Stimulated activated CD4-positive, alpha-beta T cell treated with anti-CD3 and anti-CD28 coated beads, TNF-alpha, amount 100 ng/mL, for 4 hours (primary cell): Measurements from ENCODE around the gene TSC1.

Experiments used
- DNase-seq, 3 experiments: peaks; one replicate each; pipeline ENCODE4 v3.0.0-alpha.2; 2020; ENCODE audit warnings: low read depth in 3 of 3

The TSC1 gene

GRCh38 chr9:132863096-132863495, 81.3 kb downstream of the TSC1 start:
- DNase-seq: no peak

- no peak for DNase-seq
Observed at GRCh38 chr9:132862533-132862932, 81.9 kb downstream of the TSC1 start.

- DNase-seq: no peak
Observed at GRCh38 chr9:132861666-132862065, 82.8 kb downstream of the TSC1 start.

GRCh38 chr9:132858751-132859150, 85.7 kb downstream of the TSC1 start:
- DNase-seq: no peak

- no peak for DNase-seq
Observed at GRCh38 chr9:132857616-132858342, 86.6 kb downstream of the TSC1 start.

DNA sequence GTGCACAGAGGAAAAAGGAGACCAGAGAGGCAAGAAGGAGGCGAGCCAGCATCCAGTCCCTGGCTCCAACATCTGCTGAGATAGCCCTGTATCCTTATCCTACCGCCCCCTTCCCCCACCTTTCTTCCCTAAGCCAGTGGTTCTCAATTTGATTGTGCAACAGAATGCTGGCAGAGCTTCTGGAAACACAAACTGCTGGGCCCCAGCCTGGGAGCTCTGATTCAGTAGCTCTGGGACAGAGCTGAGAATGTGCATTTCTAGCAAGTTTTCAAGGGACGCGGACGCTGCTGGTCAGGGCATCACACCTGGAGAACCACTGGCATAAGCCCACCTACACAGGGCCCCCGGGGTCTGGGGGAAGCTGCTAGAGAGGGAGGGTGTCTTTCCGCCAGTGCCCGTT, 87.4 kb downstream of the TSC1 start:
- DNase-seq: no peak

DNA sequence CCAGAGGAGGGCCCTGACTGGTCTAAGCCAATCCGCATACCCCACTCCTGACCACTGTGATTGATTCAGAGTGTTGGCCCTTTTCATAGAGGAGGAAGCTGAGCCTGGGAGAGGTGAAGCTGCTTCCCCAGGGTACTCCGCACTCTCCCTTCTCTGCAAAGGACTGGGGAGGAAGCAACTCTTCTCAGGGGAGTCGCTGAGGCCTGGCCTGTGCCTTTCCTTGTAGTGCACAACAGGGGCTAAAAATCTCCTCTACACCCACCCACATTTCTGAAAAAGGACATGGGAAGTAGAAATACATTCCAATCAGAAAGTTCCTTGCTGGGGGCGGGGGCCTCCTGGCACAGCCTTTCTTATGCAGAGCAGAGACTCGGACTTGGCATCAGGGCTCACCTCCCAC, 88.5 kb downstream of the TSC1 start:
- DNase-seq: no peak

DNA sequence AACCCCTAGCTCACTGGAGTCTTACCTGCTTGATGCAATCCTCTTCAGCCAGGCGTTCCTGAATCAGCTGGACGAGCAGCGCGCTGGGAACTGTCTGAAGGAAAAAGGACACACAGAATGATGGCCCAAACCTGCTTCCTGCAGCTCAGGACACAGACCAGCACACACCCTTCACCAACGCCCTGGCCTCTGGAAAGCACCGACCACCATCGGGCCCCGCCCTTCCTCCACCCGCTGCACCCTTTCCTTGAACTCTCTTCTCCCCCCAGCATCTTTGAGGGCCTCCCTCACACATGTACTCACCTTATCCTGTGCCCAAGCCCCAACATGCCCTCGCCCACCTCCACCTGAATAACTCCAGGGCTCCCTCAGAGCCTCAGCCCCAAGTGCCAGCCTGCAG, 89.6 kb downstream of the TSC1 start:
- no peak for DNase-seq

DNA sequence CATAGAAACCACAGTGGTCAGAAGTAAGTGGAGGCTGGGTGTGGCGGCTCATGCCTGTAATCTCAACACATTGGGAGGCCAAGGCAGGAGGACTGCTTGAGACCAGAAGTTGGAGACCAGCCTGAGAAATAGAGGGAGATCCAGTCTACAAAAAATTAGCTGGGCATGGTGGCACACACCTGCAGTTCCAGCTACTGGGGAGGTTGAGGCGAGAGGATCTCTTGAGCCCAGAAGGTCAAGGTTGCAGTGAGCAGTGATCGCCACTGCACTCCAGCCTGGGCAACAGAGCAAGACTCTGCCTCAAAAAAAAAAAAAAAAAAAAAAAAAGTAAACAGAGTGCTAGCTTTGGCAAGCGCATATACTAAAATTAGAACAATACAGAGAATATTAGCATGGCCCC, 90.9 kb downstream of the TSC1 start:
- DNase-seq: no peak

- no peak for DNase-seq
Observed at GRCh38 chr9:132849185-132849706, 95.2 kb downstream of the TSC1 start.

GRCh38 chr9:132846918-132847515, 97.4 kb downstream of the TSC1 start:
- DNase-seq: no peak

DNA sequence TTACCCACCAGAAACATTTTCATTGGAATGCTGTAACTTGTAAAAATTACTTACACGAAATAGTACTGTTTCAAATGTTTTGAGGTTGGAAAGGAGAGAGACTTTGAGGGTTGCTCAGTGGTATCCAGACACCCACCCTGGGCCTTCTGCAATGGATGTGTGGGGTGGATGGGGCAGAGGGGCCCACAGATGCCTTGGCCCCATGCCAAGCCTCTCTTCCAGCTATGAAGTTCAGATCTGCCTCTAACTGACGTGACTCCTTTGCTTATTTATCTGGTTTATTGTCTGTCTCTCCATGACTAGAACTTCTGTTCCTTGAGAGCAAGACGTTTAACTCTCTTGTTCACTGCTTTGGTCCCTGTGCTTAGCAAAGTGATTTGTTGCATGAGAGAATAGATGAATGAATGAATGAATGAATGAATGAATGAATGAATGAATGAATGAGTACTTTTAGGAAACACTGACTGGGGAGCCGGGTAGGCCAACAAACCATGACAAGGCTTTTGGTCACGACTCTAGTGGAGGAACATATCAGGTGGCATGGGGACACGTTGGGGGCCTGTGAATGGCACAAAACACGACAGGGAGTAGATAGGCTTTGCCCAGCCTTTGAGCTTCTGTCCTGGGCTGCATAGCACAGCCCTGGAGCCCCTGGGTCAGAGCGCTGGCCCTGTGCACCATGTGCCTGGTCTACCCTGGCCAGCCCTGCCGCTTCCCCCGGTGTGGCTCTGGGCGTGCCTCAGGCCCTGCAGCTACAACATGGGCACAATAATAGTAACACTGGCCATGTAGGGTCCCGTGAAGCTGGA, 98.1 kb downstream of the TSC1 start:
- no peak for DNase-seq

DNA sequence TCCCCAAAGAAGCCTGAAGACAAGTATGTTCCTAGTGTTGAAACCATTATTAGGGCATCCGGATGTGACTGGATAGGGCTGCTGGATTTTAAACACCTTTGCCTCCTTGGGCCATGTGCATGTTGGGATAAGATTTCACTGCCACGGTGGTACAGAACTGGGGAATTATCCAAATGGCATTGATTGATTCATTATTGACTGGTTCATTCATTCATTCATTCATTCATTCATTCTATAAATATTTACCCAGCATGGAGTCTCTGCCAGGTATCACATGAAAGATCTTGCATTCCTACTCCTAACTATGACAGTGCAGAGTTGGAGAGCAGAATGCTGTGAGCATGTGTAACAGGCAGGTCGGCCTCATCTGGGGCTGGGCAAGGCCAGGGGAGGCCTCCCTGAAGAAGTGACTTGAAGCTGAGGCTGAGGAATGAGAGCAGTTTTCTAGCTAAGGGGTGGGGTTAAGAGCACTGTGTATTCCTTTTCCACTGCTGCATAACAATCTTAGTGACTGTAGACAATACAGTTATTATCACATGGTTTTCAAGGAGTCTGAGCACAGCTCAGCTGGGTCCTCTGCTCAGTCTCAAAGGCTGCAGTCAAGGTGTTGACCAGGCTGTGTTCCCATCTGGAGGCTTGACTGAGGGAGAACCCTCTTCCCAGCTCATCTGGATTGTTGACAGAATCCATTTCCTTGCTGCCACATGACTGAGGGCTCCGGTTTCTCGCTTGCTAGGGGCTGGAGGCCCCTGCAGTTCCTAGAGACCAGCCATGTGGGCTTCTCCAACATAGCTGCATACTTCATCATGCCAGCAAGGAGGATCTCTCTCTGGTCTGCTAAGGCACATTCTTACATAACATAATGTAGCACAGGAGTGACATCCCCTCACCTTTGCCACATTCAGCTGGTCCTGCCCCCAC, 102.0 kb downstream of the TSC1 start:
- no peak for DNase-seq
